Adrenal gland (tissue), 12 donors: Measurements from ENCODE around the gene EHMT1. TPM values are rescaled to one million over a fixed set of nuclear protein-coding genes. Genes with fewer than 3 reads are reported as not detected.

Experiments
- DNase-seq, 7 donors: peaks; one replicate each; pipeline ENCODE4 v3.0.0-alpha.2; 2019 to 2020
- H3K27ac ChIP-seq, 5 donors: fragments of 200-600 bp; sonication (generic) in 4 of 5; 1 replicate in 3 of 5; 2 replicates in 2 of 5; pipeline versions ENCODE4 v1.5.1 to v1.8.0; 2016 to 2020; ENCODE audit warnings: mild to moderate bottlenecking in 1 of 5
- H3K27me3 ChIP-seq: fragments of 200-600 bp; 2 replicates; pipeline ENCODE4 v1.8.0; 2021
- H3K36me3 ChIP-seq, 2 donors: fragments of 200-600 bp; replicated peaks in 1 of 2; 1 replicate in 1 of 2; 2 replicates in 1 of 2; pipeline versions ENCODE4 v1.5.1 to v1.8.0; 2018 to 2022
- H3K4me1 ChIP-seq, 2 donors: fragments of 200-600 bp; replicated peaks in 1 of 2; 1 replicate in 1 of 2; 2 replicates in 1 of 2; pipeline versions ENCODE4 v1.5.1 to v1.8.0; 2018 to 2021
- H3K4me3 ChIP-seq, 4 donors: fragments of 200-600 bp; sonication (generic) in 3 of 4; one replicate each; pipeline ENCODE4 v1.5.1; 2016 to 2018
- H3K9me3 ChIP-seq, 3 donors: fragments of 200-600 bp; sonication (generic) in 1 of 3; replicated peaks in 1 of 3; 1 replicate in 2 of 3; 2 replicates in 1 of 3; pipeline versions ENCODE4 v1.5.1 to v1.8.0; 2016 to 2021
- POLR2A ChIP-seq, 2 donors: fragments of 450-650 bp; IDR thresholded peaks; one replicate each; pipeline ENCODE4 v1.6.1; 2017; ENCODE audit warnings: antibody characterized with exemption in 2 of 2, mild to moderate bottlenecking in 2 of 2, moderate library complexity in 1 of 2
- WGBS, 4 donors: extraction: QIAGEN DNeasy Blood & Tissue Kit in 2 of 4; methylation state at CpG; one replicate each; pipeline versions ENCODE4 v1.1.5 to v1.1.7; 2013 to 2017; 5-methylcytosine and 5-hydroxymethylcytosine counted together
- intact Hi-C, 2 donors: fragments of 100-400 bp; cut with DNase I; formaldehyde crosslinking; loops; one replicate each; pipeline versions ENCODE4 v1.14.1 to v1.15.0; 2022 to 2023
- polyA plus RNA-seq, 3 donors: library from polyadenylated mRNA; stranded (reverse); fragments of 200-250 nt in 2 of 3; fragments of 350-450 nt in 1 of 3; fragmentation: Illumina TruSeq in 1 of 3; extraction: RNeasy Lipid Tissue Mini Kit (QIAGEN cat#74804) in 1 of 3; gene quantifications; one replicate each; pipeline ENCODE4 v1.2.3, GENCODE V29; 2013 to 2014
- total RNA-seq, 9 donors: library from RNA; depleted of rRNA in 4 of 9; stranded (reverse); fragments of >200 nt in 4 of 9; fragments of 120-200 nt in 1 of 9; fragmentation: NEBNext Ultra II Directional in 1 of 9; extraction: Animal tissue kit (Norgen Biotek cat#: 25700) in 1 of 9; gene quantifications; one replicate each; pipeline versions ENCODE4 v1.1.0 to v1.2.4, GENCODE V29; 2013 to 2023
- TF ChIP-seq, protein P1 (sequence below), 6 experiments: fragments of 450-650 bp in 4 of 6; fragments of 200-600 bp in 2 of 6; sonication (generic) in 1 of 6; IDR thresholded peaks; 1 replicate in 5 of 6; 2 replicates in 1 of 6; pipeline versions ENCODE4 v1.5.1 to v1.8.0; 2016 to 2021; ENCODE audit warnings: antibody characterized with exemption in 6 of 6, mild to moderate bottlenecking in 2 of 6, moderate library complexity in 1 of 6
- donor health status: healthy with polysubstance abuse.
- donor health status: Bipolar disorder and iron deficiency.
- donor health status: DM: yes; HTN: yes; CAD: no.
- donor health status: DM: no; HTN: no; CAD: no.
- donor health status: DM: no; HTN: no; CAD: no.
- donor health status: DM: yes; HTN: yes; CAD: no.

EHMT1 gene
- total and polyA plus RNA-seq, 12 donors = 42.0 to 171 (median 71.0) TPM

DNA sequence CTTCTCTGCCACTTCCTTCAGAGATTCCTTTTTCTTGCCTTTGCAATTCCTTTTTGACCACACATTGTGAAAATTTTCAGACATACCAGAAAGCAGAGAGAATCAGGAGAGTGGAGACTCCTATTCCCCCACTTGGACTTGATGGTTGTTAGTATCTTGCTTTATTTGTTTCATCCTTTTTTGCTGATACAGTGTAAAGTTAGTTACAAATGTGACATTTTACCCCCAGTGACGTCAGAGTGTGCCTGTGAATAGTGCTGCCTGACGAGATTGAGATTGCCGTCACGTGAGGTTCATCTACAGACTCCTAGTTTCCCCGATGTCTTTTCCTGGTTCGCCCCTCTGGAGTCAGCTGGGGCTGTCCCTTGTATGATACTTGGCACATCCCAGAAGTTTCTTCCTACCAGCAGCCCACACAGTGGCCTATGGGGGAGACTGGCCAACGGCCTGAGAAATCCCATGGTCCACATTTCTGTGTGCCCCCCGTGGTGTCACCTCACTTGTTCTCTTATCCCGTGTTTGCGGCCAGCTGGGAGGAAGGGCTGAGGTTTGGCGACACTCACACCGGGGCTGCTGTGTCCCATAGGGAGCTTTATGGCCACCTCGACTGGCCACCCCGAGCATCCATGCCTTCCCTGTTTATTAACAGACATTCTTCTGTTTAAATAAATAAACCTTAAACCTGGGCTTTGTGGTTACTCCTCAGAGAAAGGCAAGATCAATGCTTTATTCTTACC is 210.6 kb downstream of the EHMT1 start:
- DNase-seq = no peak
- intact Hi-C loops = no loop called here
- Histone ChIP-seq H3K4me3 (no peak overlapping the region), H3K9me3 (no peaks in the 10 kb centered on the region), H3K36me3 (peaks cover 0 to 32% of the 10 kb centered on the region in 2 donors), H3K4me1 (no peaks in the 10 kb centered on the region), H3K27me3 (no peaks in the 10 kb centered on the region), H3K27ac (no peak overlapping the region)
- WGBS, 4 donors = 93 to 96% (median 94%) methylated on average over 14 of the region's 14 CpGs
- TF ChIP-seq POLR2A (IDR thresholded peaks at IDR 0.05) = no peak

DNA sequence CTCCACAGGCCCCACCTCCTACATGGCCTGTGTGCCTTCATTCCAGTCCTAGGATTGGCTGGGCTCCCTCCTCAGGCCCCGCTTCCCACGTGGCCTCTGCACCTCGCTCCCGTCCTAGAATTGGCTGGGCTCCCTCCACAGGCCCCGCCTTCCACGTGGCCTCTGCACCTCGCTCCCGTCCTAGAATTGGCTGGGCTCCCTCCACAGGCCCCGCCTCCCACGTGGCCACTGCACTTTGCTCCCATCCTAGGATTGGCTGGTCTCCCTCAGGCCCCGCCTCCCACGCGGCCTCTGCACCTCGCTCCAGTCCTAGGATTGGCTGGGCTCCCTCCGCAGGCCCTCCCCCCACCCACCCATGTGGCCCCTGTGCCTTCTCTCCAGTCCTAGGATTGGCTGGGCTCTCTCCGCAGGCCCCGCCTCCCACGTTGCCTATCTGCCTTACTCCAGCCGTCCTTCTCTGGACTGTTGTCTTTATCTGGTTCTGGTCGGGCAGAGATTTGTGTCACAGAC is 213.4 kb downstream of the EHMT1 start:
- no peak for DNase-seq
- WGBS, 4 donors = 94 to 97% (median 97%) methylated on average over 19 to 20 of the region's 20 CpGs
- no peak for TF ChIP-seq POLR2A (IDR thresholded peaks at IDR 0.05)
- TF ChIP-seq, protein P1, sequence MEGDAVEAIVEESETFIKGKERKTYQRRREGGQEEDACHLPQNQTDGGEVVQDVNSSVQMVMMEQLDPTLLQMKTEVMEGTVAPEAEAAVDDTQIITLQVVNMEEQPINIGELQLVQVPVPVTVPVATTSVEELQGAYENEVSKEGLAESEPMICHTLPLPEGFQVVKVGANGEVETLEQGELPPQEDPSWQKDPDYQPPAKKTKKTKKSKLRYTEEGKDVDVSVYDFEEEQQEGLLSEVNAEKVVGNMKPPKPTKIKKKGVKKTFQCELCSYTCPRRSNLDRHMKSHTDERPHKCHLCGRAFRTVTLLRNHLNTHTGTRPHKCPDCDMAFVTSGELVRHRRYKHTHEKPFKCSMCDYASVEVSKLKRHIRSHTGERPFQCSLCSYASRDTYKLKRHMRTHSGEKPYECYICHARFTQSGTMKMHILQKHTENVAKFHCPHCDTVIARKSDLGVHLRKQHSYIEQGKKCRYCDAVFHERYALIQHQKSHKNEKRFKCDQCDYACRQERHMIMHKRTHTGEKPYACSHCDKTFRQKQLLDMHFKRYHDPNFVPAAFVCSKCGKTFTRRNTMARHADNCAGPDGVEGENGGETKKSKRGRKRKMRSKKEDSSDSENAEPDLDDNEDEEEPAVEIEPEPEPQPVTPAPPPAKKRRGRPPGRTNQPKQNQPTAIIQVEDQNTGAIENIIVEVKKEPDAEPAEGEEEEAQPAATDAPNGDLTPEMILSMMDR (IDR thresholded peaks at IDR 0.05) = no peak
- no peaks in the 10 kb centered on the region for H3K4me1 ChIP-seq
- H3K27me3 ChIP-seq = no peaks in the 10 kb centered on the region
- H3K9me3 ChIP-seq = no peaks in the 10 kb centered on the region
- peaks cover 0 to 44% of the 10 kb centered on the region in 2 donors for H3K36me3 ChIP-seq
- no peak overlapping the region for H3K4me3 ChIP-seq
- intact Hi-C loops = no loop called here
- no peak overlapping the region for H3K27ac ChIP-seq

DNA sequence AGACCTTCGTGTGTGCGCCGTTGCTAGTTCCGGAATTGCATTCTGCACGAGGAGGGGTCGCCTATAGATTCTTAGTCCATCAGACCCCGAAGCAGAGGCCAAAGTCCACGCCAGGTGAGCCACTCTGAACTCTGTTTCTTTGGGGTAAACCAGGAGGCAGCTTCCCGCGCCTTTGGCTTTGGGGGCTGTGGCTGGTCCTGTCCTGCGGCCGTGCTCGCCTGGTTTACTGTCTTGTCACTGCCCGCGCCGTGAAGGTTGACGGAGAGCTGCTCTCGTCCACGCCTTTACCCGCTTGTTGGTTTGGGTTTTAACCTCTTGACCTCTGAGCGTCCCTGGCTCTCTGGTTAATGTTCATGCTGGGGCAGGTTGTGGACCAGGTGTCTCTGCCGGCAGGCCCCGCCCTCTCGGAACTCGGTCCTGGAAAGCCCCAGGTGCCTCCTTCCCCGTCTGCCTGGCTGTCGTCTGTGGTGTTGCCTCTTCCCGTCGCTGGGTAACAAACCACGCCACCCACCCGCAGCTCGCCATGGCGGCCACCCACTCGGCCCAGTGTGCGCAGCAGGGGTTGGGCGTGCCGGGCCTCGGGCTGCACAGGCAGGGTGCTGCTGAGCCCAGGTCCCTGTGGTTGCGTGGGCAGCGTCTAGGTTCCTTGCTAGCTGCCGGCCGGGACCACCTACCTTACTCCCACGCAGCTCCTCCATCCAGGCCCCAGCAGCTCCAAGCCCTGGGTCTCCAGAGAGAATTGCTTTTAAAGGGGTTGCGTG is 214.2 kb downstream of the EHMT1 start:
- whole genome bisulfite sequencing, 4 donors = 95 to 97% (median 96%) methylated on average over 26 to 44 of the region's 44 CpGs
- H3K27ac ChIP-seq = no peak overlapping the region
- H3K4me1 ChIP-seq = no peaks in the 10 kb centered on the region
- peaks cover 0 to 44% of the 10 kb centered on the region in 2 donors for H3K36me3 ChIP-seq
- TF ChIP-seq POLR2A (IDR thresholded peaks at IDR 0.05) = no peak
- TF ChIP-seq, protein P1 (IDR thresholded peaks at IDR 0.05) = no peak
- H3K27me3 ChIP-seq = no peaks in the 10 kb centered on the region
- intact Hi-C loops = no loop called here
- H3K4me3 ChIP-seq = no peak overlapping the region
- H3K9me3 ChIP-seq = no peaks in the 10 kb centered on the region
- DNase-seq = no peak

DNA sequence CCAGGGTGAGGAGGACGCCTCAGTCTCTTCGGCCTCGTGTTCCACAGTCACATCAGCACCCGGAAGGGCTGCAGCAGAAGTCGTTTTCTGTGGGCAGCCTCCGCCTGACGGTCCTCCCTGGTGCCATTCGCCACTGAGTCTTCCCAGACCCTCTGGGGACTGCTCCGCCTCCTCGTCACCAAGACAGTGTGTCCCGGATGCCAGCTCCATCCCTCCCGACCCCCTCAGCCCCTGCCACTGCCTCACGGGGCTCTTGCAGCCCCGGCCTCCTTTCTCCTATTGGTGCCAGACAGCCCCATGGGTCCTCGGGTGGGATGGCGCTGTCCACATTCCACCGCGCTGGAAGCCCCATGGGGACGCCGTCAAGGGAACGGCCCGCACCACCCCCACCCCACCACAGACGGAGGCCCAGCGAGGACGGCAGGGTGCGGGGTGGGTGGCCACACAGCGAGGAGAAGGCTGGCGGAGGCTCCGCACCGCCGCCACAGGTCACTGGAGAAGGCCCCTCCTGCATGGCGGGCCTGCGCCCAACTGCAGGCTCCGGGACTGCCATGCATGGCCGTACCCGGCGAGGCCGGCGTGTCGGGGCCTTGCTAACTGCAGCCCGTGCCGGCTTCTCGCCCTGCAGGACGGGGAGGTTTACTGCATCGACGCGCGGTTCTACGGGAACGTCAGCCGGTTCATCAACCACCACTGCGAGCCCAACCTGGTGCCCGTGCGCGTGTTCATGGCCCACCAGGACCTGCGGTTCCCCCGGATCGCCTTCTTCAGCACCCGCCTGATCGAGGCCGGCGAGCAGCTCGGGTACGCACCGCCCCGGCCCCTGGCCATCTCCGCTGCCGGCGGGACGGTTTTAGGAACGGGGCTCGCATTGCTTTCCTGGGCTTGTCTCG is 215.2 kb downstream of the EHMT1 start:
- peaks cover 0 to 44% of the 10 kb centered on the region in 2 donors for H3K36me3 ChIP-seq
- no peaks in the 10 kb centered on the region for H3K9me3 ChIP-seq
- H3K4me3 ChIP-seq = no peak overlapping the region
- WGBS, 4 donors = 92 to 97% (median 97%) methylated on average over 39 to 73 of the region's 73 CpGs
- DNase-seq = no peak
- H3K4me1 ChIP-seq = no peaks in the 10 kb centered on the region
- H3K27ac ChIP-seq = no peak overlapping the region
- H3K27me3 ChIP-seq = no peaks in the 10 kb centered on the region
- no peak for TF ChIP-seq POLR2A (IDR thresholded peaks at IDR 0.05)
- TF ChIP-seq, protein P1 (IDR thresholded peaks at IDR 0.05) = no peak
- intact Hi-C loops = no loop called here
